ENCODE data around the gene PRKCE.

- TF ChIP-seq POLR2A (IDR thresholded peaks at IDR 0.05) (no peak), CTCF (IDR thresholded peaks at IDR 0.05) (no peak)
Measured at GRCh38 chr2:45627911-45628310, 23.6 kb upstream of the PRKCE start.
